Caco-2 (cell line): ENCODE data around the gene RAD51D. TPM values are rescaled to one million over a fixed set of nuclear protein-coding genes. Genes with fewer than 3 reads are reported as not detected.

ENCODE experiments used
- BruUV-seq: library from RNA; stranded (reverse); fragments of 400-500 nt; replicated peaks from 2 replicates; lab custom pipeline; 2021; lab: Mats Ljungman, UMichigan
- CTCF ChIA-PET: fragments of 300-600 bp; sonication (Branson Sonifier 250); formaldehyde crosslinking; loops from one replicate; lab custom pipeline; 2022; ENCODE audit warnings: antibody characterized with exemption; lab: Charles Lee
- POLR2A ChIA-PET: fragments of 300-600 bp; sonication (Branson Sonifier 250); formaldehyde crosslinking; loops from one replicate; lab custom pipeline; 2022; ENCODE audit warnings: antibody characterized with exemption; lab: Charles Lee
- DNase-seq, 2 experiments: peaks; one replicate each; pipeline versions ENCODE4 v3.0.0 to v3.0.0-alpha.2; 2020 to 2022
- H3K27me3 ChIP-seq: replicated peaks from 2 replicates; pipeline ENCODE4 v1.6.0; 2011; ENCODE audit warnings: low read length; ENCODE audit not compliant: control insufficient read depth, insufficient read depth
- H3K36me3 ChIP-seq: 2 replicates; pipeline ENCODE4 v1.5.1; 2011; ENCODE audit warnings: low read length; ENCODE audit not compliant: control insufficient read depth, insufficient read depth
- H3K4me1 ChIP-seq: fragments of 250-450 bp; sonication (Bioruptor Pico); 2 replicates; pipeline ENCODE4 v1.5.1; 2020; ENCODE audit warnings: mild to moderate bottlenecking
- H3K4me3 ChIP-seq: 2 replicates; pipeline ENCODE4 v1.5.1; 2011; ENCODE audit warnings: low read depth, mild to moderate bottlenecking, control low read depth, low read length
- H3K9me3 ChIP-seq: fragments of 250-450 bp; sonication (Bioruptor Pico); 2 replicates; pipeline ENCODE4 v1.5.1; 2020; ENCODE audit warnings: mild to moderate bottlenecking, moderate library complexity
- H3K27ac Mint-ChIP-seq: one replicate; pipeline ENCODE4 v1.8.0; 2022; ENCODE audit warnings: mixed read lengths; ENCODE audit not compliant: unreplicated experiment
- H3K27me3 Mint-ChIP-seq: one replicate; pipeline ENCODE4 v1.8.0; 2022; ENCODE audit warnings: mixed read lengths; ENCODE audit not compliant: insufficient read depth, unreplicated experiment
- H3K36me3 Mint-ChIP-seq: one replicate; pipeline ENCODE4 v1.8.0; 2022; ENCODE audit warnings: mild to moderate bottlenecking, mixed read lengths; ENCODE audit not compliant: insufficient read depth, unreplicated experiment
- H3K4me1 Mint-ChIP-seq: one replicate; pipeline ENCODE4 v1.8.0; 2022; ENCODE audit warnings: low read depth, mixed read lengths; ENCODE audit not compliant: unreplicated experiment
- H3K4me3 Mint-ChIP-seq: one replicate; pipeline ENCODE4 v1.8.0; 2022; ENCODE audit warnings: mild to moderate bottlenecking, moderate library complexity, mixed read lengths; ENCODE audit not compliant: unreplicated experiment
- H3K9me3 Mint-ChIP-seq: one replicate; pipeline ENCODE4 v1.8.0; 2022; ENCODE audit warnings: mixed read lengths; ENCODE audit not compliant: unreplicated experiment
- CTCF ChIP-seq, 2 experiments: fragments of 200-600 bp in 1 of 2; IDR thresholded peaks; 1 replicate in 1 of 2; 2 replicates in 1 of 2; pipeline versions ENCODE4 v1.5.1 to v1.8.0; 2011 to 2022; ENCODE audit warnings: antibody characterized with exemption in 1 of 2, control low read depth in 1 of 2, inconsistent platforms in 1 of 2, low read depth in 1 of 2, low read length in 1 of 2, mild to moderate bottlenecking in 1 of 2, moderate library complexity in 1 of 2; ENCODE audit not compliant: insufficient read depth in 1 of 2, severe bottlenecking in 1 of 2, unreplicated experiment in 1 of 2
- intact Hi-C: fragments of 100-400 bp; cut with micrococcal nuclease; formaldehyde crosslinking; loops from one replicate; pipeline ENCODE4 v1.10.0; 2022; ENCODE audit not compliant: unreplicated experiment
- total RNA-seq: library from RNA; stranded (reverse); gene quantifications from 2 replicates; pipeline ENCODE4 v1.2.3, GENCODE V29; 2022

RAD51D gene
- total RNA-seq, 1 experiment from 2014 or later, result 31.8 TPM

- Mint-ChIP-seq H3K27me3 (peaks cover 8% of the 10 kb centered on the region), H3K36me3 (no peaks in the 10 kb centered on the region), H3K4me1 (peaks cover 6% of the 10 kb centered on the region), H3K9me3 (no peaks in the 10 kb centered on the region), H3K4me3 (no peak overlapping the region), H3K27ac (no peak overlapping the region)
- Histone ChIP-seq H3K4me3 (no peak overlapping the region), H3K9me3 (no peaks in the 10 kb centered on the region), H3K27me3 (no peaks in the 10 kb centered on the region; the same call in none of the 2 replicates), H3K4me1 (0 out of 2 replicates have a peak, but pooled peaks cover 4% of the 10 kb centered on the region), H3K36me3 (no peaks in the 10 kb centered on the region)
- ChIA-PET CTCF (no interaction called here), POLR2A (no interaction called here)
- no TSS peak for BruUV-seq
- DNase-seq, result no peak
- TF ChIP-seq CTCF (IDR thresholded peaks at IDR 0.05; ENCODE audit: insufficient read depth in 1 of 2, low read depth in 1 of 2, low read length in 1 of 2, severe bottlenecking in 1 of 2, unreplicated experiment in 1 of 2), result no peak
- intact Hi-C loops, result no loop called here
Measured at GRCh38 chr17:35166526-35166925, 46.9 kb upstream of the RAD51D start.

GRCh38 chr17:35164716-35165115 lies 45.1 kb upstream of the RAD51D start:
- Histone ChIP-seq H3K27me3 (no peaks in the 10 kb centered on the region; the same call in 1 of the 2 replicates), H3K4me1 (0 out of 2 replicates have a peak, but pooled peaks cover 4% of the 10 kb centered on the region), H3K4me3 (no peak overlapping the region), H3K36me3 (no peaks in the 10 kb centered on the region), H3K9me3 (no peaks in the 10 kb centered on the region)
- Mint-ChIP-seq H3K4me3 (no peak overlapping the region), H3K27ac (no peak overlapping the region), H3K4me1 (peaks cover 6% of the 10 kb centered on the region), H3K9me3 (no peaks in the 10 kb centered on the region), H3K36me3 (no peaks in the 10 kb centered on the region), H3K27me3 (peaks cover 20% of the 10 kb centered on the region)
- no peak for DNase-seq
- CTCF ChIA-PET, result no interaction called here
- intact Hi-C loops, result no loop called here
- TF ChIP-seq CTCF (IDR thresholded peaks at IDR 0.05; ENCODE audit: insufficient read depth in 1 of 2, low read depth in 1 of 2, low read length in 1 of 2, severe bottlenecking in 1 of 2, unreplicated experiment in 1 of 2), result no peak
- BruUV-seq, result no TSS peak
- POLR2A ChIA-PET, result no interaction called here

GRCh38 chr17:35163886-35164285 lies 44.2 kb upstream of the RAD51D start:
- H3K4me3 ChIP-seq, result no peak overlapping the region
- no peaks in the 10 kb centered on the region; the same call in 1 of the 2 replicates for H3K27me3 ChIP-seq
- no peaks in the 10 kb centered on the region for H3K9me3 ChIP-seq
- 0 out of 2 replicates have a peak, but pooled peaks cover 4% of the 10 kb centered on the region for H3K4me1 ChIP-seq
- peaks cover 20% of the 10 kb centered on the region for H3K27me3 Mint-ChIP-seq
- peaks cover 6% of the 10 kb centered on the region for H3K4me1 Mint-ChIP-seq
- no peaks in the 10 kb centered on the region for H3K36me3 Mint-ChIP-seq
- no peaks in the 10 kb centered on the region for H3K36me3 ChIP-seq
- intact Hi-C loops, result no loop called here
- POLR2A ChIA-PET, result no interaction called here
- no TSS peak for BruUV-seq
- no peak overlapping the region for H3K27ac Mint-ChIP-seq
- DNase-seq, result no peak
- H3K4me3 Mint-ChIP-seq, result no peak overlapping the region
- TF ChIP-seq CTCF (IDR thresholded peaks at IDR 0.05; ENCODE audit: insufficient read depth in 1 of 2, low read depth in 1 of 2, low read length in 1 of 2, severe bottlenecking in 1 of 2, unreplicated experiment in 1 of 2), result no peak
- CTCF ChIA-PET, result interaction anchor here (0.5 kb wide), 1 partner anchor 134 kb away, joined by 6 read pairs; no protein-coding TSS in a partner anchor
- no peaks in the 10 kb centered on the region for H3K9me3 Mint-ChIP-seq
